Measurements from ENCODE around the gene EFNB1.

EFNB1 gene

DNA sequence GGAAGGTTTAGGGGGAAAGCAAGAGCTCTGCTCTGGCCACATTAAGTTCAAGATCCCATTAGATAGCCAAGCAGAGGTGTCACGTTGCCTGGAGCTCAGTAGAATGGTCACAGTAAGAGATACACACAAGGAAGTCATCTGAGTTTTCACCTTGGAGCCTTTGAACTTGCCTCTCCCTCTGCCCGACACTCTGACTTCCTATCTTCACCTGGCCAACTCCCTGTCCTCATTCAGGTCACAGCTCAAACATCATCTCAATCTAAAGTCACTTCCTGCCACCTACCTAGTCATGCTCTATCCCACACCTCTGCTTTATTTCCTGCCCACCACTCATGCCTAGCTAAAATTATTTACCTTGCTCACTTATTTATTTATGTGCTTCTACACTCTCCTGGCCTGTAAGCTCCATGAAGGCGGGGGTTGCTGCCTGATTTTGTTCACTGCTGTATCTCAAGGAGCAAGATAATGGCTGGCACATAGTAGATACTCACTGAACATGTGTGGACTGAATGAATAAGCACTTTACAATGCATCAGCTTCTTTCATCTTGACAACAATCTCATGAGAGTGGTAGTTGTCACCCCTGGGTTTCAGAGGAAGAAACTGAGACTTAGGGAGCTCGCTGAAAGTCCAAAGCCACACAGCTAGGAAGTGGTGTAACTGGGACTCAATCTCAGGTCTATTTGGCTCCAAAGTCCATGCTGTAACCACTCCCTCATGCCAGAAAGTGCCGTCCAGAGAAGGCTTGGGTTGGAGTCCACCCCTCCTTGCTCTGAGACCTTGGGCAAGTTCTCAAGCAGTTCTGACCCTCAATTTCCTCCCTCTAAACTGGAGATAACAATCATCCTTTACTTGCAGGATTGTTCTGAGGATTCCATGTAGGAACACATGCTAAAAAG, 40.3 kb downstream of the EFNB1 start:
- no peak overlapping the region for H3K27ac ChIP-seq

DNA sequence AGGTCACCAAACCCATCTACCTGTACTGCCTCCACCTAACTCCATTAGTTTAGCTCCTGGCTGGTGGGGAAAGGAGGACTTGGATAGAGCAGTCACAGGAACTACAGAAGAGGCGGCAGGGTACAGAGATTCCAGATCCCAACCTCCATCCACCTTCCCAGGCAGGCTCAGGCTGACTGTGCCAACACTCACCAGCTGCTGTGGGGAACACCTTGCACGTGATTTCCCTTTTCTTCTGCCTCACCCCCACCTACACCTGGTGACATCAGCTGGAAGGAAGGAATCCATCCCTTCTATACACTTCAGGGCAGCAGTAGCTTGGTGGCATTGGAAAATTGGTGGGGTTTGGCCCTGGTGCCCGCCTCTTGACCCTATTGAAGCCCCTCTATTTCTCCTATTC, 41.5 kb downstream of the EFNB1 start:
- no peak overlapping the region for H3K4me3 ChIP-seq
- TF ChIP-seq CTCF (IDR thresholded peaks at IDR 0.05), result no peak
- H3K4me1 ChIP-seq, result no peaks in the 10 kb centered on the region
- no peaks in the 10 kb centered on the region for H3K9me3 ChIP-seq
- DNase-seq, result no peak
- H3K27me3 ChIP-seq, result no peaks in the 10 kb centered on the region
- H3K36me3 ChIP-seq, result no peaks in the 10 kb centered on the region
- intact Hi-C loops (cut with DNase I; ENCODE audit: low total_unique reads), result no loop called here
- no peak overlapping the region for H3K27ac ChIP-seq

More for the DNA sequence above, 40.3 kb downstream of the EFNB1 start:
- H3K27me3 ChIP-seq, result no peaks in the 10 kb centered on the region
- H3K4me1 ChIP-seq, result no peaks in the 10 kb centered on the region
- no peaks in the 10 kb centered on the region for H3K36me3 ChIP-seq
- no peaks in the 10 kb centered on the region for H3K9me3 ChIP-seq
- DNase-seq, result no peak
- no peak overlapping the region for H3K4me3 ChIP-seq
- intact Hi-C loops (cut with DNase I; ENCODE audit: low total_unique reads), result no loop called here
- no peak for TF ChIP-seq CTCF (IDR thresholded peaks at IDR 0.05)

DNA sequence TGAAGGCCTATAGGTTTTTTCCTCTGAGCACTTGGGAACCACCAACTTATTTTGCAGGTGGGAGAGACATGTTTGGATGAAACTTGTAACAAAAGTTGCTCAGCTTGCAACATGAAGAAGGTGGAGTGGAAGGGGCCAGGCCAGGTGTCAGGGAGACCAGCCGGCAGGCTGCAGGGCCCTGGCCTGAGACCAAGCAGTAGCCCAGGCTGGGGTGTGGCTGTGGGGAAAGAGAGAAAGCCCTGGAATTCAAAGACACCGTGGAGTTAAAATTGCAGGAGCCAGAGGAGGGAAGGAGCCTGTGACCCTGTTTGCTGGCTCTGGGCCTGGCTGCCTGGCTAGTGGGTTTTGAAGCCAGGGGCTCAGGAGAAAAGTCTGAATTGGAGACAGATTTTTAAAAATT, 43.4 kb downstream of the EFNB1 start:
- Histone ChIP-seq H3K4me3 (no peak overlapping the region), H3K4me1 (no peaks in the 10 kb centered on the region), H3K9me3 (no peaks in the 10 kb centered on the region), H3K27me3 (no peaks in the 10 kb centered on the region), H3K36me3 (no peaks in the 10 kb centered on the region), H3K27ac (no peak overlapping the region)
- no peak for TF ChIP-seq CTCF (IDR thresholded peaks at IDR 0.05)
- no peak for DNase-seq
- intact Hi-C loops (cut with DNase I; ENCODE audit: low total_unique reads), result no loop called here

DNA sequence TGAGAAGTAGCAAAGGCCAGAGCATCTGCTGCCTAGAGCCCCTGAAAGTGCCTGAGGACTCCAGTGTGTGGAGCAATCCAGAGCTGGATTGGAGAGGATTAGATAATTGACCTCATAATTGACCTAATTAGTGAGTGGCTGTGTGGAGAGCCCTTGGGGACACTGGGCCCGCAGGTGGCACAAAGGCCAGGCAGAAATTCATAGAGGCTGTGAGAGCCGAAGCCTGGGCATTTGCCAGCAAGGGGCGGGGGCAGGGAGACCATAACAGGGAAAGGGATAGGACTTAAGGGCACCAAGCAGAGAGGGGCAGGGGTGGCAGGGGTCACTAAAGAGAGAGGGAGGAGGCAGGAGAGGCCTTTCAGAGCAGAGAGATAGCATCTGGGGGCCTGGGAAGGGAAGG, 45.3 kb downstream of the EFNB1 start:
- no peak overlapping the region for H3K4me3 ChIP-seq
- no peaks in the 10 kb centered on the region for H3K9me3 ChIP-seq
- intact Hi-C loops (cut with DNase I; ENCODE audit: low total_unique reads), result no loop called here
- TF ChIP-seq CTCF (IDR thresholded peaks at IDR 0.05), result no peak
- H3K27me3 ChIP-seq, result no peaks in the 10 kb centered on the region
- no peak overlapping the region for H3K27ac ChIP-seq
- DNase-seq, result no peak
- no peaks in the 10 kb centered on the region for H3K36me3 ChIP-seq
- no peaks in the 10 kb centered on the region for H3K4me1 ChIP-seq

DNA sequence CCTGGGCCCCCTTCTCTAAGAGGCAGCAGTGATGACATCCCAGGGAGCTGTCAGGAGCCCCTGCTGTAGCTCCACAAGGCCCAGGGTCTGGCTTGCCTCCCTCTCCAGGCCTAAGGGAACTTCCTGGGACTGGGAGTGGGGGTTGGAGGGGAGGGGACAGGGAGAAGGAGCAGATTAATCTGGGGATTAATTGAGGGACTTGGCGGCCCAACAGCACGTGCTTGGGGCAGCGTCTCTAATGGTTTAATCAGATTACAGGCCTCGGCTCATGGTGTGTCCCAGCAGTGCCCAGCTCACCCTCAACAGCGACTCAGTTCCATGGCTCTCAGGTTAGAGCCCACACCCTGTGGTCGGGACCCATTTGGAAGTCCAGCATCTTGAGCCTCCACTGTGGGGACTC, 47.9 kb downstream of the EFNB1 start:
- Histone ChIP-seq H3K27ac (no peak overlapping the region), H3K4me1 (no peaks in the 10 kb centered on the region), H3K4me3 (no peak overlapping the region), H3K36me3 (no peaks in the 10 kb centered on the region), H3K9me3 (no peaks in the 10 kb centered on the region), H3K27me3 (no peaks in the 10 kb centered on the region)
- TF ChIP-seq CTCF (IDR thresholded peaks at IDR 0.05), result no peak
- intact Hi-C loops (cut with DNase I; ENCODE audit: low total_unique reads), result no loop called here
- DNase-seq, result no peak

All from tibial artery (tissue), 4 donors.